Trophoblast cell (in vitro differentiated cells and primary cell): ENCODE data around the gene PKP3.
"Not testable (repeated sequence)": the region's sequence is repeated elsewhere in the genome, so short reads cannot be mapped to it uniquely, and the experiment has no call there.

Experiments
- DNase-seq, 2 donors: peaks; one replicate each; pipeline ENCODE4 v3.0.0-alpha.2; 2016
- H2AFZ ChIP-seq: 2 replicates; pipeline ENCODE4 v1.6.1; 2013; ENCODE audit warnings: low read length, moderate library complexity, mild to moderate bottlenecking; ENCODE audit not compliant: insufficient read depth, poor library complexity
- H2AK5ac ChIP-seq: 2 replicates; pipeline ENCODE4 v1.6.1; 2013; ENCODE audit warnings: mild to moderate bottlenecking, low read length
- H2BK120ac ChIP-seq: 2 replicates; pipeline ENCODE4 v1.6.1; 2013; ENCODE audit warnings: low read length, mild to moderate bottlenecking, moderate library complexity; ENCODE audit not compliant: insufficient read depth, poor library complexity
- H2BK12ac ChIP-seq: 2 replicates; pipeline ENCODE4 v1.6.1; 2013; ENCODE audit warnings: mild to moderate bottlenecking, low read length, moderate library complexity
- H2BK5ac ChIP-seq: 2 replicates; pipeline ENCODE4 v1.6.1; 2013; ENCODE audit warnings: low read length, low read depth, moderate library complexity, mild to moderate bottlenecking; ENCODE audit not compliant: poor library complexity
- H3K14ac ChIP-seq: 2 replicates; pipeline ENCODE4 v1.6.1; 2013; ENCODE audit warnings: mild to moderate bottlenecking, low read length
- H3K18ac ChIP-seq: 2 replicates; pipeline ENCODE4 v1.6.1; 2013; ENCODE audit warnings: mild to moderate bottlenecking, low read length
- H3K23ac ChIP-seq: 2 replicates; pipeline ENCODE4 v1.6.1; 2013; ENCODE audit warnings: low read length
- H3K27ac ChIP-seq: 2 replicates; pipeline ENCODE4 v1.5.1; 2013; ENCODE audit warnings: low read depth, mild to moderate bottlenecking, inconsistent platforms, low read length, moderate library complexity
- H3K27me3 ChIP-seq: 2 replicates; pipeline ENCODE4 v1.6.1; 2013; ENCODE audit warnings: inconsistent platforms, mild to moderate bottlenecking, low read length, moderate library complexity; ENCODE audit not compliant: insufficient read depth
- H3K36me3 ChIP-seq, 2 experiments: 1 replicate in 1 of 2; 2 replicates in 1 of 2; pipeline ENCODE4 v1.6.1; 2013; ENCODE audit warnings: low read length in 2 of 2, mild to moderate bottlenecking in 2 of 2, moderate library complexity in 1 of 2; ENCODE audit not compliant: insufficient read depth in 2 of 2, control insufficient read depth in 1 of 2
- H3K4ac ChIP-seq: 2 replicates; pipeline ENCODE4 v1.6.1; 2013; ENCODE audit warnings: low read depth, mild to moderate bottlenecking, low read length, moderate library complexity
- H3K4me1 ChIP-seq, 2 experiments: 1 replicate in 1 of 2; 2 replicates in 1 of 2; pipeline ENCODE4 v1.6.1; 2013; ENCODE audit warnings: low read length in 2 of 2, mild to moderate bottlenecking in 2 of 2, moderate library complexity in 1 of 2; ENCODE audit not compliant: insufficient read depth in 2 of 2, control insufficient read depth in 1 of 2
- H3K4me2 ChIP-seq: 2 replicates; pipeline ENCODE4 v1.6.1; 2013; ENCODE audit warnings: inconsistent platforms, mild to moderate bottlenecking, low read length, moderate library complexity
- H3K4me3 ChIP-seq: 2 replicates; pipeline ENCODE4 v1.5.1; 2013; ENCODE audit warnings: mild to moderate bottlenecking, low read depth, low read length, inconsistent platforms
- H3K79me1 ChIP-seq: one replicate; pipeline ENCODE4 v1.6.1; 2013; ENCODE audit warnings: low read length
- H3K79me2 ChIP-seq: 2 replicates; pipeline ENCODE4 v1.6.1; 2013; ENCODE audit warnings: low read length, mild to moderate bottlenecking; ENCODE audit not compliant: control insufficient read depth, insufficient read depth, poor library complexity
- H3K9ac ChIP-seq: 2 replicates; pipeline ENCODE4 v1.6.1; 2013; ENCODE audit warnings: mild to moderate bottlenecking, low read length
- H3K9me3 ChIP-seq: 2 replicates; pipeline ENCODE4 v1.6.1; 2013; ENCODE audit warnings: low read depth, mild to moderate bottlenecking, control low read depth, inconsistent platforms, low read length; ENCODE audit not compliant: insufficient read depth
- H4K12ac ChIP-seq: 2 replicates; pipeline ENCODE4 v1.6.1; 2013; ENCODE audit warnings: low read depth, mild to moderate bottlenecking, low read length, moderate library complexity
- H4K8ac ChIP-seq: 2 replicates; pipeline ENCODE4 v1.6.1; 2013; ENCODE audit warnings: low read depth, mild to moderate bottlenecking, low read length, moderate library complexity
- H4K91ac ChIP-seq: one replicate; pipeline ENCODE4 v1.6.1; 2013; ENCODE audit warnings: low read depth, mild to moderate bottlenecking, low read length, moderate library complexity
- WGBS: extraction: QIAGEN DNeasy Blood & Tissue Kit; methylation state at CpG from one replicate; pipeline ENCODE4 v1.1.7; 2013; ENCODE audit warnings: missing lambda C conversion rate; ENCODE audit not compliant: insufficient read length, insufficient coverage; ENCODE audit errors: extremely low coverage; 5-methylcytosine and 5-hydroxymethylcytosine counted together

Gene PKP3

DNA sequence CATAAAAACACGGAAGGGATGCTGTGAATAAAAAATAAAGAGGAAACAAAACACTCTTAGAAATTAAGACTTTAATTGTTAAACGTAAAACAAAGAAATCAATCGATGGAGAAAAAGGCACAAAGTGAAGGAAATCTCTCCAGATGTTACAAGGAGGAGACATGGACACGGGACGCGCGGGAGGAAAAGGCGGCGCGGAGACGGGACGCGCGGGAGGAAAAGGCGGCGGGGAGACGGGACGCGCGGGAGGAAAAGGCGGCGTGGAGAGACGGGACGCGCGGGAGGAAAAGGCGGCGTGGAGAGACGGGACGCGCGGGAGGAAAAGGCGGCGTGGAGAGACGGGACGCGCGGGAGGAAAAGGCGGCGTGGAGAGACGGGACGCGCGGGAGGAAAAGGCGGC lies 30.8 kb downstream of the PKP3 start:
- H3K4ac ChIP-seq, H4K8ac ChIP-seq, H3K14ac ChIP-seq, H3K4me3 ChIP-seq, H3K23ac ChIP-seq, H4K91ac ChIP-seq, H3K79me2 ChIP-seq, H3K27me3 ChIP-seq, H3K27ac ChIP-seq, H2BK5ac ChIP-seq, H3K4me2 ChIP-seq, H2BK120ac ChIP-seq, H3K36me3 ChIP-seq, H2AK5ac ChIP-seq, H3K9ac ChIP-seq, H4K12ac ChIP-seq, H2BK12ac ChIP-seq, H3K18ac ChIP-seq, H3K4me1 ChIP-seq, H2AFZ ChIP-seq, H3K9me3 ChIP-seq, H3K79me1 ChIP-seq, DNase-seq: not testable (repeated sequence)
- no CpG with 5 or more reads among the region's 45 CpGs for WGBS

DNA sequence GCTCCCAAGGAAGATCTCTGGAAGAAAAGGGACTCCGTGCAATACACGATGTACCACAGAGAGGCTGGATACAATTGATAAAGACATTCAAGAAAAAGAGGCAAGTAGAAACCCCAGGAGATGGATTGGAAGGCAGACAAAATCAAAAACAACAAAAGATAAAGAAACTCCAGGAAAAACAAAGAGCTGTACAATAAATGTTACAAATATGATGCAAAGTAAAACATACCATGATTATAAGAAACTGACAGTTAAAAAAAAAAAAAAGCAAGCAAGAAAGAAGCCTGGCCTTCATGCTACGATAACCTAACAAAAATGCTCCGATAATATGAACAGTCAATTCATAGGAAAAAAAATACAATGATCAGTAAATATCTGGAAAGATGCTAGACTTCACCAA lies 31.3 kb downstream of the PKP3 start:
- Histone ChIP-seq H2AK5ac (no peak overlapping the region), H3K18ac (no peak overlapping the region), H3K79me1 (no peaks in the 10 kb centered on the region), H3K36me3 (no peaks in the 10 kb centered on the region), H4K91ac (no peak overlapping the region), H3K27me3 (no peaks in the 10 kb centered on the region), H3K9me3 (peaks cover 3% of the 10 kb centered on the region), H3K27ac (no peak overlapping the region), H2BK12ac (no peak overlapping the region), H3K9ac (no peak overlapping the region), H4K12ac (no peak overlapping the region), H2BK120ac (no peak overlapping the region), H3K4me2 (no peak overlapping the region), H3K4ac (no peak overlapping the region), H4K8ac (no peak overlapping the region), H3K14ac (no peak overlapping the region), H3K4me3 (no peak overlapping the region), H2AFZ (no peak overlapping the region), H3K23ac (no peak overlapping the region), H3K4me1 (no peaks in the 10 kb centered on the region), H2BK5ac (no peak overlapping the region), H3K79me2 (no peaks in the 10 kb centered on the region)
- WGBS = no CpG with 5 or more reads among the region's 4 CpGs
- no peak for DNase-seq

DNA sequence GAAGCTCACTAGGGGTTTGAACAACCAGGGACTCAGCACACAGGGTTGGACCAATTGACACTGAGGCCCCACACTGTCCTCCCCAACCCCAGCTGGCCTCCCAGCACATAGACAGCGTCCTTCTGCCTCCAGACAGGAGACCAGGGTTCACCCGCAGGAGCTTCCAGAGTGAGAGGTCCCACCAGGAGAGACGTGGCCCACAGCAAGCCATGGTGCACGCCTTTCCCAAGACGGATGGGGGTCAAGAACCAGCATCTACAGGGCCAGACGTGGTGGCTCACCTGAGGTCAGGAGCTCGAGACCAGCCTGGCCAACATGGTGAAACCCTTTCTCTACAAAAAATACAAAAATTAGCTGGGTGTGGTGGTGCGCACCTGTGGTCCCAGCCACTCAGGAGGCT lies 32.8 kb downstream of the PKP3 start:
- H3K4me3 ChIP-seq = no peak overlapping the region
- H2BK12ac ChIP-seq = no peak overlapping the region
- no peaks in the 10 kb centered on the region for H3K79me1 ChIP-seq
- WGBS = no CpG with 5 or more reads among the region's 8 CpGs
- H3K4ac ChIP-seq = no peak overlapping the region
- no peaks in the 10 kb centered on the region for H3K4me1 ChIP-seq
- no peak overlapping the region for H3K4me2 ChIP-seq
- no peak for DNase-seq
- no peak overlapping the region for H3K14ac ChIP-seq
- peaks cover 3% of the 10 kb centered on the region for H3K9me3 ChIP-seq
- H2AFZ ChIP-seq = no peak overlapping the region
- no peak overlapping the region for H2AK5ac ChIP-seq
- no peak overlapping the region for H2BK120ac ChIP-seq
- no peak overlapping the region for H3K9ac ChIP-seq
- no peak overlapping the region for H3K18ac ChIP-seq
- no peak overlapping the region for H4K12ac ChIP-seq
- no peak overlapping the region for H4K8ac ChIP-seq
- H4K91ac ChIP-seq = no peak overlapping the region
- no peak overlapping the region for H2BK5ac ChIP-seq
- no peak overlapping the region for H3K23ac ChIP-seq
- H3K27ac ChIP-seq = no peak overlapping the region
- H3K79me2 ChIP-seq = no peaks in the 10 kb centered on the region
- no peaks in the 10 kb centered on the region for H3K27me3 ChIP-seq
- no peaks in the 10 kb centered on the region for H3K36me3 ChIP-seq

DNA sequence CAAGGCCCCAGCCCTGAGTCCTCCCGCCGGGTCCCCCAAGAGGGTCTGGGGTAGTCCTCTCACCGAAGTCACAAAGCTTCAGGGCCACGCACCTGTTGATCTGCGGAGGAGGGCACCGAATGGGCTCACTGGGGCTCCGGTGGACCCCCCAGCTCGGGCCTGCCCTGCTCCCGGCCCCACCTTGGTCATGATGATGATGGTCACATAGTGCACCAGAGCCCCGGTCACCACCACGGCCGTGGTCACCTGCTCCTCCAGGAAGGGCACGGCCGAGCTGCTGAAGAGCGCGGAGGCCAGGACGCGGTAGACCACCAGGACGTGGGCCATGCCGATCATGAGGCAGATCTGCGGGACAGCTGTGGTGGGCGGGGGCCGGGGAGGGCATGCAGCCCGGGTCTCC lies 34.3 kb downstream of the PKP3 start:
- peaks cover 3% of the 10 kb centered on the region for H3K9me3 ChIP-seq
- no peak overlapping the region for H3K4ac ChIP-seq
- H2AK5ac ChIP-seq = no peak overlapping the region
- WGBS = no CpG with 5 or more reads among the region's 24 CpGs
- peaks cover 0 to 3% of the 10 kb centered on the region in 2 experiments for H3K36me3 ChIP-seq
- no peaks in the 10 kb centered on the region for H3K27me3 ChIP-seq
- no peak overlapping the region for H3K4me2 ChIP-seq
- no peak overlapping the region for H2BK120ac ChIP-seq
- no peak overlapping the region for H3K14ac ChIP-seq
- no peak overlapping the region for H2AFZ ChIP-seq
- no peak overlapping the region for H2BK5ac ChIP-seq
- DNase-seq = no peak
- no peak overlapping the region for H3K27ac ChIP-seq
- H4K91ac ChIP-seq = no peak overlapping the region
- no peak overlapping the region for H3K9ac ChIP-seq
- no peak overlapping the region for H3K18ac ChIP-seq
- no peak overlapping the region for H3K23ac ChIP-seq
- H4K12ac ChIP-seq = no peak overlapping the region
- no peaks in the 10 kb centered on the region for H3K4me1 ChIP-seq
- H4K8ac ChIP-seq = no peak overlapping the region
- no peak overlapping the region for H3K4me3 ChIP-seq
- no peaks in the 10 kb centered on the region for H3K79me2 ChIP-seq
- no peaks in the 10 kb centered on the region for H3K79me1 ChIP-seq
- no peak overlapping the region for H2BK12ac ChIP-seq
